ENCODE measurements around the gene CDCP2. TPM values are rescaled to one million over a fixed set of nuclear protein-coding genes. Genes with fewer than 3 reads are reported as not detected.

CDCP2 gene
- total and polyA plus RNA-seq, 2 experiments from 2014 or later = not detected

GRCh38 chr1:54151013-54151412 lies 1.8 kb downstream of the CDCP2 start (continued):
- TF ChIP-seq, protein P1, sequence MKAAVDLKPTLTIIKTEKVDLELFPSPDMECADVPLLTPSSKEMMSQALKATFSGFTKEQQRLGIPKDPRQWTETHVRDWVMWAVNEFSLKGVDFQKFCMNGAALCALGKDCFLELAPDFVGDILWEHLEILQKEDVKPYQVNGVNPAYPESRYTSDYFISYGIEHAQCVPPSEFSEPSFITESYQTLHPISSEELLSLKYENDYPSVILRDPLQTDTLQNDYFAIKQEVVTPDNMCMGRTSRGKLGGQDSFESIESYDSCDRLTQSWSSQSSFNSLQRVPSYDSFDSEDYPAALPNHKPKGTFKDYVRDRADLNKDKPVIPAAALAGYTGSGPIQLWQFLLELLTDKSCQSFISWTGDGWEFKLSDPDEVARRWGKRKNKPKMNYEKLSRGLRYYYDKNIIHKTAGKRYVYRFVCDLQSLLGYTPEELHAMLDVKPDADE (IDR thresholded peaks at IDR 0.05) = no peak
- no peak for TF ChIP-seq STAT1 (IDR thresholded peaks at IDR 0.05; ENCODE audit: unreplicated experiment)
- no peak for TF ChIP-seq EZH2phosphoT487 (IDR thresholded peaks at IDR 0.05; ENCODE audit: unreplicated experiment)
- TF ChIP-seq CREB1 (CRISPR knock-in tag; IDR thresholded peaks at IDR 0.05; ENCODE audit: low read depth) = no peak
- no peak for TF ChIP-seq JUNB (IDR thresholded peaks at IDR 0.05; ENCODE audit: unreplicated experiment)

GRCh38 chr1:54149734-54150133 lies 3.1 kb downstream of the CDCP2 start:
- Mint-ChIP-seq H3K27ac (no peak overlapping the region), H3K4me3 (no peak overlapping the region), H3K9me3 (no peaks in the 10 kb centered on the region), H3K27me3 (ENCODE audit: insufficient read depth, low read depth, poor library complexity) (peaks cover 10% of the 10 kb centered on the region), H3K36me3 (ENCODE audit: low read depth) (no peaks in the 10 kb centered on the region), H3K4me1 (peaks cover 13% of the 10 kb centered on the region; the same call in 2 of the 3 replicates)
- Histone ChIP-seq H3K4me1 (ENCODE audit: insufficient read depth) (no peaks in the 10 kb centered on the region; the same call in 1 of the 2 replicates), H2AFZ (no peak overlapping the region), H3K9me2 (ENCODE audit: insufficient read depth) (no peaks in the 10 kb centered on the region), H3K36me3 (ENCODE audit: insufficient read depth) (no peaks in the 10 kb centered on the region), H3K27me3 (ENCODE audit: insufficient read depth) (no peaks in the 10 kb centered on the region), H3K4me3 (no peak overlapping the region), H3K27ac (ENCODE audit: low read depth) (no peak overlapping the region), H4K20me1 (replicated peaks; ENCODE audit: insufficient read depth) (no peaks in the 10 kb centered on the region; the same call in 1 of the 2 replicates), H3F3A (replicated peaks; ENCODE audit: low read depth) (no peaks in the 10 kb centered on the region), H3K79me2 (replicated peaks; ENCODE audit: insufficient read depth) (no peaks in the 10 kb centered on the region), H3K4me2 (no peak overlapping the region)
- DNase-seq (ENCODE audit: low spot score) (no peak), ATAC-seq (no peak)
- TF ChIP-seq, protein P1 (IDR thresholded peaks at IDR 0.05) = no peak
- TF ChIP-seq ZNF114 (CRISPR knock-in tag; IDR thresholded peaks at IDR 0.05) (no peak), STAT1 (IDR thresholded peaks at IDR 0.05; ENCODE audit: unreplicated experiment) (no peak), EZH2phosphoT487 (IDR thresholded peaks at IDR 0.05; ENCODE audit: unreplicated experiment) (no peak), REST (IDR thresholded peaks at IDR 0.05; ENCODE audit: unreplicated experiment) (no peak), CTCF (conservative IDR thresholded peaks at IDR 0.05; ENCODE audit: low read depth in 2 of 2) (no peak), POLR2AphosphoS5 (IDR thresholded peaks at IDR 0.05; ENCODE audit: low read depth) (no peak), EZH2 (IDR thresholded peaks at IDR 0.05; ENCODE audit: low read depth, unreplicated experiment) (no peak), JUNB (IDR thresholded peaks at IDR 0.05; ENCODE audit: unreplicated experiment) (no peak), CREB1 (CRISPR knock-in tag; IDR thresholded peaks at IDR 0.05; ENCODE audit: low read depth) (no peak)
- TF ChIP-seq, protein P2, sequence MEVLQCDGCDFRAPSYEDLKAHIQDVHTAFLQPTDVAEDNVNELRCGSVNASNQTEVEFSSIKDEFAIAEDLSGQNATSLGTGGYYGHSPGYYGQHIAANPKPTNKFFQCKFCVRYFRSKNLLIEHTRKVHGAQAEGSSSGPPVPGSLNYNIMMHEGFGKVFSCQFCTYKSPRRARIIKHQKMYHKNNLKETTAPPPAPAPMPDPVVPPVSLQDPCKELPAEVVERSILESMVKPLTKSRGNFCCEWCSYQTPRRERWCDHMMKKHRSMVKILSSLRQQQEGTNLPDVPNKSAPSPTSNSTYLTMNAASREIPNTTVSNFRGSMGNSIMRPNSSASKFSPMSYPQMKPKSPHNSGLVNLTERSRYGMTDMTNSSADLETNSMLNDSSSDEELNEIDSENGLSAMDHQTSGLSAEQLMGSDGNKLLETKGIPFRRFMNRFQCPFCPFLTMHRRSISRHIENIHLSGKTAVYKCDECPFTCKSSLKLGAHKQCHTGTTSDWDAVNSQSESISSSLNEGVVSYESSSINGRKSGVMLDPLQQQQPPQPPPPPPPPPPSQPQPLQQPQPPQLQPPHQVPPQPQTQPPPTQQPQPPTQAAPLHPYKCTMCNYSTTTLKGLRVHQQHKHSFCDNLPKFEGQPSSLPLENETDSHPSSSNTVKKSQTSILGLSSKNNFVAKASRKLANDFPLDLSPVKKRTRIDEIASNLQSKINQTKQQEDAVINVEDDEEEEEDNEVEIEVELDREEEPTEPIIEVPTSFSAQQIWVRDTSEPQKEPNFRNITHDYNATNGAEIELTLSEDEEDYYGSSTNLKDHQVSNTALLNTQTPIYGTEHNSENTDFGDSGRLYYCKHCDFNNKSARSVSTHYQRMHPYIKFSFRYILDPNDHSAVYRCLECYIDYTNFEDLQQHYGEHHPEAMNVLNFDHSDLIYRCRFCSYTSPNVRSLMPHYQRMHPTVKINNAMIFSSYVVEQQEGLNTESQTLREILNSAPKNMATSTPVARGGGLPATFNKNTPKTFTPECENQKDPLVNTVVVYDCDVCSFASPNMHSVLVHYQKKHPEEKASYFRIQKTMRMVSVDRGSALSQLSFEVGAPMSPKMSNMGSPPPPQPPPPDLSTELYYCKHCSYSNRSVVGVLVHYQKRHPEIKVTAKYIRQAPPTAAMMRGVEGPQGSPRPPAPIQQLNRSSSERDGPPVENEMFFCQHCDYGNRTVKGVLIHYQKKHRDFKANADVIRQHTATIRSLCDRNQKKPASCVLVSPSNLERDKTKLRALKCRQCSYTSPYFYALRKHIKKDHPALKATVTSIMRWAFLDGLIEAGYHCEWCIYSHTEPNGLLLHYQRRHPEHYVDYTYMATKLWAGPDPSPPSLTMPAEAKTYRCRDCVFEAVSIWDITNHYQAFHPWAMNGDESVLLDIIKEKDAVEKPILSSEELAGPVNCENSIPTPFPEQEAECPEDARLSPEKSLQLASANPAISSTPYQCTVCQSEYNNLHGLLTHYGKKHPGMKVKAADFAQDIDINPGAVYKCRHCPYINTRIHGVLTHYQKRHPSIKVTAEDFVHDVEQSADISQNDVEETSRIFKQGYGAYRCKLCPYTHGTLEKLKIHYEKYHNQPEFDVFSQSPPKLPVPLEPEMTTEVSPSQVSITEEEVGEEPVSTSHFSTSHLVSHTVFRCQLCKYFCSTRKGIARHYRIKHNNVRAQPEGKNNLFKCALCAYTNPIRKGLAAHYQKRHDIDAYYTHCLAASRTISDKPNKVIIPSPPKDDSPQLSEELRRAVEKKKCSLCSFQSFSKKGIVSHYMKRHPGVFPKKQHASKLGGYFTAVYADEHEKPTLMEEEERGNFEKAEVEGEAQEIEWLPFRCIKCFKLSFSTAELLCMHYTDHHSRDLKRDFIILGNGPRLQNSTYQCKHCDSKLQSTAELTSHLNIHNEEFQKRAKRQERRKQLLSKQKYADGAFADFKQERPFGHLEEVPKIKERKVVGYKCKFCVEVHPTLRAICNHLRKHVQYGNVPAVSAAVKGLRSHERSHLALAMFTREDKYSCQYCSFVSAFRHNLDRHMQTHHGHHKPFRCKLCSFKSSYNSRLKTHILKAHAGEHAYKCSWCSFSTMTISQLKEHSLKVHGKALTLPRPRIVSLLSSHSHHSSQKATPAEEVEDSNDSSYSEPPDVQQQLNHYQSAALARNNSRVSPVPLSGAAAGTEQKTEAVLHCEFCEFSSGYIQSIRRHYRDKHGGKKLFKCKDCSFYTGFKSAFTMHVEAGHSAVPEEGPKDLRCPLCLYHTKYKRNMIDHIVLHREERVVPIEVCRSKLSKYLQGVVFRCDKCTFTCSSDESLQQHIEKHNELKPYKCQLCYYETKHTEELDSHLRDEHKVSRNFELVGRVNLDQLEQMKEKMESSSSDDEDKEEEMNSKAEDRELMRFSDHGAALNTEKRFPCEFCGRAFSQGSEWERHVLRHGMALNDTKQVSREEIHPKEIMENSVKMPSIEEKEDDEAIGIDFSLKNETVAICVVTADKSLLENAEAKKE (CRISPR knock-in tag; IDR thresholded peaks at IDR 0.05) = no peak

All from GM23338 (cell line).